Breast epithelium (tissue), 4 donors: ENCODE measurements around the gene CTDSP2. TPM values are rescaled to one million over a fixed set of nuclear protein-coding genes. Genes with fewer than 3 reads are reported as not detected.

Experiments used
- DNase-seq, 2 donors: peaks; one replicate each; pipeline ENCODE4 v3.0.0-alpha.2; 2019; ENCODE audit warnings: low spot score in 2 of 2
- H3K27ac ChIP-seq, 2 donors: fragments of 200-600 bp; sonication (generic) in 1 of 2; one replicate each; pipeline ENCODE4 v1.5.1; 2016 to 2019; ENCODE audit warnings: mild to moderate bottlenecking in 1 of 2
- H3K27me3 ChIP-seq, 2 donors: fragments of 200-600 bp; sonication (generic) in 1 of 2; one replicate each; pipeline versions ENCODE4 v1.5.1 to v1.6.0; 2017 to 2019; ENCODE audit warnings: control low read depth in 1 of 2, mild to moderate bottlenecking in 1 of 2
- H3K36me3 ChIP-seq: fragments of 200-600 bp; one replicate; pipeline ENCODE4 v1.5.1; 2019
- H3K4me1 ChIP-seq, 2 donors: fragments of 200-600 bp; sonication (generic); one replicate each; pipeline ENCODE4 v1.5.1; 2016 to 2019; ENCODE audit warnings: control low read depth in 1 of 2
- H3K4me3 ChIP-seq, 3 donors: fragments of 200-600 bp; sonication (generic); 1 replicate in 2 of 3; 2 replicates in 1 of 3; pipeline ENCODE4 v1.5.1; 2016 to 2019; ENCODE audit warnings: mild to moderate bottlenecking in 3 of 3, moderate library complexity in 2 of 3
- H3K9me3 ChIP-seq, 2 donors: fragments of 200-600 bp; sonication (generic) in 1 of 2; one replicate each; pipeline ENCODE4 v1.5.1; 2016 to 2019; ENCODE audit warnings: control low read depth in 1 of 2
- POLR2A ChIP-seq: fragments of 450-650 bp; IDR thresholded peaks from one replicate; pipeline ENCODE4 v1.6.1; 2016; ENCODE audit warnings: antibody characterized with exemption, mild to moderate bottlenecking, moderate library complexity
- POLR2AphosphoS5 ChIP-seq, 3 donors: sonication (generic); formaldehyde crosslinking; IDR thresholded peaks; one replicate each; pipeline ENCODE4 v1.6.1; 2017; ENCODE audit warnings: antibody characterized with exemption in 3 of 3
- intact Hi-C: fragments of 100-400 bp; cut with DNase I; formaldehyde crosslinking; loops from one replicate; pipeline ENCODE4 v1.15.1; 2023; ENCODE audit warnings: low total_unique reads
- total RNA-seq, 3 donors: library from RNA; depleted of rRNA; stranded (reverse); fragments of >200 nt; gene quantifications; one replicate each; pipeline ENCODE4 v1.1.0, GENCODE V29; 2016
- TF ChIP-seq, protein P1 (sequence below), 3 donors: fragments of 450-650 bp; IDR thresholded peaks; one replicate each; pipeline ENCODE4 v1.5.1; 2016 to 2017; ENCODE audit warnings: antibody characterized with exemption in 3 of 3, mild to moderate bottlenecking in 3 of 3, moderate library complexity in 3 of 3

CTDSP2 gene
- total RNA-seq, 3 donors from 2014 or later = 144 to 175 (median 167) TPM

DNA sequence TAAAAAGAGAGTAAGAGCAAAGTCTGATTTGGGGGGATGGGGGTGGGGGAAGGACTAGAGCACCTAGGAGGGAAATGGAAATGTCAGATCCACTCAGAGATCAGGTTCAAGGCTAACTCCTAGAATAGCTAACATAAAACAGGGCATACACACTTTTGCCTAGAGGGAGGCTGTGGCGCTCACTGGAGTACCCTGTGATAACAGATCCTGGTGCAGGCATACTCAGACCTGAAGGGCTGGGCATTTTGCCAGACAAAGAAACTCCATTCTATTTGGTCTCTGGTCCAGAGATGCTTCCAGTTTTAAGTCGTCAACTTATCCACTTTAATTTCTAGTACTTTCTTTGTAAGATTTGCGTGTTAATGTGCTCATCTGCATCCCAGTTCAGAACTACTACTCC is 5.8 kb downstream of the CTDSP2 start:
- Histone ChIP-seq H3K27me3 (no peaks in the 10 kb centered on the region), H3K36me3 (no peaks in the 10 kb centered on the region), H3K9me3 (no peaks in the 10 kb centered on the region), H3K4me1 (peaks cover 23 to 70% of the 10 kb centered on the region in 2 donors), H3K27ac (peak overlapping the region; percentile 71 to 72), H3K4me3 (peak overlapping the region in 2 of 3 donors; percentile 21 to 80)
- DNase-seq = no peak
- TF ChIP-seq POLR2AphosphoS5 (IDR thresholded peaks at IDR 0.05) (no peak), POLR2A (no peak)
- TF ChIP-seq, protein P1, sequence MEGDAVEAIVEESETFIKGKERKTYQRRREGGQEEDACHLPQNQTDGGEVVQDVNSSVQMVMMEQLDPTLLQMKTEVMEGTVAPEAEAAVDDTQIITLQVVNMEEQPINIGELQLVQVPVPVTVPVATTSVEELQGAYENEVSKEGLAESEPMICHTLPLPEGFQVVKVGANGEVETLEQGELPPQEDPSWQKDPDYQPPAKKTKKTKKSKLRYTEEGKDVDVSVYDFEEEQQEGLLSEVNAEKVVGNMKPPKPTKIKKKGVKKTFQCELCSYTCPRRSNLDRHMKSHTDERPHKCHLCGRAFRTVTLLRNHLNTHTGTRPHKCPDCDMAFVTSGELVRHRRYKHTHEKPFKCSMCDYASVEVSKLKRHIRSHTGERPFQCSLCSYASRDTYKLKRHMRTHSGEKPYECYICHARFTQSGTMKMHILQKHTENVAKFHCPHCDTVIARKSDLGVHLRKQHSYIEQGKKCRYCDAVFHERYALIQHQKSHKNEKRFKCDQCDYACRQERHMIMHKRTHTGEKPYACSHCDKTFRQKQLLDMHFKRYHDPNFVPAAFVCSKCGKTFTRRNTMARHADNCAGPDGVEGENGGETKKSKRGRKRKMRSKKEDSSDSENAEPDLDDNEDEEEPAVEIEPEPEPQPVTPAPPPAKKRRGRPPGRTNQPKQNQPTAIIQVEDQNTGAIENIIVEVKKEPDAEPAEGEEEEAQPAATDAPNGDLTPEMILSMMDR (IDR thresholded peaks at IDR 0.05) = no peak
- intact Hi-C loops = no loop called here

DNA sequence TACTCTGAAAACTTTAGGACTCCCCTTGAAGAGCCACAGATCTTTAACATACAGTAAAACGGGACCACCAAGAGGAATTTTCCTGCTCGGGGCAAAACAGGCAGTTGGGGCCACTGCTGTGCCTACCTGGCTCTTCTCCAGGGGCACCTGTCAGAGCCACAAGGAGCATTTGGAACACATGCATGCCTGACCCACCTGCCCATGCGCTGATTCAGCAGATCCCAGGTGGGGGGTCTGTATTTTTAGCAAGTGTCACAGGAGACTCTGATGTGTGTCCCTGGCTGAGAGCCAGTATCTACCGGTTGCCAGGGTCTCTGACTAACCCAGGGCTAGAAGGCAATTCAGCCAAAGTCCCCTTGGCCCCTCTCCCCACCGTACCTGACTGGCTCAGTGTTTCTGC is 6.5 kb downstream of the CTDSP2 start:
- Histone ChIP-seq H3K27ac (peak overlapping the region; percentile 71 to 72), H3K4me1 (peaks cover 23 to 76% of the 10 kb centered on the region in 2 donors), H3K36me3 (no peaks in the 10 kb centered on the region), H3K27me3 (no peaks in the 10 kb centered on the region), H3K9me3 (no peaks in the 10 kb centered on the region), H3K4me3 (peak overlapping the region in 2 of 3 donors; percentile 21 to 80)
- no peak for DNase-seq
- TF ChIP-seq, protein P1 (IDR thresholded peaks at IDR 0.05) = no peak
- no peak for TF ChIP-seq POLR2A
- TF ChIP-seq POLR2AphosphoS5 (IDR thresholded peaks at IDR 0.05) = no peak
- intact Hi-C loops = loop anchor here (5.0 kb wide), 1 partner anchor 57 kb away; no protein-coding TSS in a partner anchor

DNA sequence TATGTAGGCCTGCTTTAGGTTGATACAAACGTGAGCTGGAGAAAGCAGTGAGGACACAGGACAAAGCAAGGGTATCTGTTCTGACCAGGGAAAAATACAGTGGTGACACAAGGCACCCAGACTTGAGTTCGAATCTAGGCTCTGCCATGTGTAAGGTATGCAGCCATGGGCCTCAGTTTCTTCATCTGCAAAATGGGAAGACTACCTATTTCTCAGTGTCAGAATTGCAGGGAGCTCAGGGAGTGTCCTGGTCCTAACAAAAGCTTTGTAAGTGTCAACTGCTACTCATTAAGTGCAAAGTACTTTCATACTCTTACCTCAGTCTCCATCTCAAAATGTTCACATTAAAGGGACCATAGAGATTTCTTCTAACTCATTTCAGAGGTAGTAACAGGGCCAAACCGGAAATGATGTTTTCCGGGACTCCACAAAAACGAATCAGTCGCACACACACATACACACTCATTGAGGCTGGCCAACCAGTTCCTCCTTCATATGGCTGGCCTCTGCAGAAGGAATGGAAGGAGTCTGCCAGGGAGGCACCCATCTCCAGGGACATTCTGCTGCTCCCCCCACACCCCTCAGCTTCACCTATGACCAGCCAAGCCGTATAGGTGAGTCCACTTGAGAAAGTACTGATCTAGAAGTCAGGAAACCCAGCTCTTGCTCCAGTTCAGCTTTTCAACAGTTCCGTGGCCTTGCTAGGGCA is 7.8 kb downstream of the CTDSP2 start:
- Histone ChIP-seq H3K9me3 (no peaks in the 10 kb centered on the region), H3K27me3 (no peaks in the 10 kb centered on the region), H3K4me3 (peak overlapping the region in 2 of 3 donors; percentile 3 to 80), H3K27ac (peak overlapping the region; percentile 71 to 72), H3K4me1 (peaks cover 23 to 88% of the 10 kb centered on the region in 2 donors), H3K36me3 (no peaks in the 10 kb centered on the region)
- no peak for DNase-seq
- TF ChIP-seq, protein P1 (IDR thresholded peaks at IDR 0.05) = no peak
- TF ChIP-seq POLR2A (no peak), POLR2AphosphoS5 (IDR thresholded peaks at IDR 0.05) (no peak)
- intact Hi-C loops = loop anchor here (5.0 kb wide), 1 partner anchor 59 kb away; no protein-coding TSS in a partner anchor

DNA sequence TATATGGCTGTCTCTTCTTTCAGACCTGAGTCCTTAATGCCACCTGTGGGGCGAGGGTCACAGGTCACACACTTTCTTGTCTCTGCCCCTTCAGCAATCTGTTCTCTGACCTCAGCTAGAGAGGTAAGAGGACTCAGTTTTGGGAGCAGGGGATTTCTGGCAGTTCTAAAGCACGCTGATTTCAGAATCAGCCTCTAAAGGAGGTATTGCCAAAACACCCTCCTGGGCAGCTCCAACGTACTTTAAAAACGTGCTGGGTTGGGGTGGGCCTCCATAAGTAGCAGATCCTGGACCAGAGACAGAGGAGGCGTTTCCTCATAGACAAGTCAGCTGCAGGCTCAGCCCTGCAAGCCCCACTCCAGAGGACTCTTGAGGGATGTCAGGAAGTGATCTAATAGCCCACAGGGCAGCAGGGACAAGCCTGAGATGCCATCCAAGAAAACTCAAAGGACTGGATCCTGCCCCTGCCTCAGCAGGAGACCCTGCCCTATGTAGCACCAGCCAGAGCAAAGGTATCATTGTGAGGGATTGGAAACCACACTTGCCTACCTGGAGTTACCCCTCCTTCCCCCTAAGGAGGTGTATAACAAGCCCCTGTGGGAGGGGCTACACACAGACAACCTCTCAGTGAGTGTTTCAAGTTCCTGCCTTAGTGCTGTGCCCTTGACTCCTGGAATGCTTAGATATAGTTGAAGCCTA is 8.5 kb downstream of the CTDSP2 start:
- Histone ChIP-seq H3K9me3 (no peaks in the 10 kb centered on the region), H3K27ac (peak overlapping the region; percentile 71 to 72), H3K4me1 (peaks cover 30 to 89% of the 10 kb centered on the region in 2 donors), H3K27me3 (no peaks in the 10 kb centered on the region), H3K4me3 (peak overlapping the region in 2 of 3 donors; percentile 3 to 80), H3K36me3 (no peaks in the 10 kb centered on the region)
- TF ChIP-seq POLR2AphosphoS5 (IDR thresholded peaks at IDR 0.05) = no peak
- no peak for TF ChIP-seq POLR2A
- no peak for DNase-seq
- intact Hi-C loops = loop anchor here (5.0 kb wide), 1 partner anchor 59 kb away; no protein-coding TSS in a partner anchor

DNA sequence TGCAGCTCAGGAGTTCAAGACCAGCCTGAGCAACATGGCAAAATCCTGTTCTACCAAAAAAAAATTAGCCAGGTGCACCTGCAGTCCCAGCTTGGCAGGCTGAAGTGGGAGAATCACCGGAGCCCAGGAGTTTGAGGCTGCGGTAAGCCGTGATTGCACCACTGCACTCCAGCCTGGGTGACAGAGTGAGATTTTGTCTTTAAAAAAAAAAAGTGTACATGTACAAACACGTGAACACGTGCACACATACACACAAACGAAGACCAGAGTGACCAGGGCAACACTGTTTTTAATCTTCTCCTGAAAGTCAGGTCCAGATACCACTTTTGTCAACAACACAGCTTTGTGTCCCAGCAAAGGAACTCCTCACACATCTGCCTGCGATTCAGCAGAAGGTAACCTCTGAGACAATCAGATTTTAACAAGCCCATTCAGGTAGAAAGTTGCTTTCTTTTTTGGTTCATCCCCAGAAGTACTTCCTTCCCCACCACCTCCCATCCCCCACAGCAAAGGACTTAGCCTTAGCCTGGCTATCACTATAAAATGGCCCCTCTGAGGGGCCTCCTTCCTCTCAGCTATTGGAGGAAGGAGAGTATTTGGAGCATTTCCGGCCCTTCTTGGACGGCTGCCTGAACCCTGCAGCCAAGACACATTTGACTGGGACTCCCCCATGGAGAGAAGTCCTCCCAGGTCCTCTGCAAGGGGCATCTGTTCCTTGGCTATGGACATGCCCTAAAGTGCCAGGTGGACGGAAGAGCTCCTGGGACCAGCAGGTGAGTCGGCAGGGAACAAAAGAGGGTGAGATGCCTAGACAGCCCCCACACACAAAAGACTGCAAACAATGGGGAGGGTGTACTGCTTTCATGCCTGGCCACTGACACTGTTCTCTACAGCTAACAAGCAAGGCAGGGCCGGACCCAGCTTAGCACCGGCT is 9.8 kb downstream of the CTDSP2 start:
- Histone ChIP-seq H3K9me3 (no peaks in the 10 kb centered on the region), H3K4me3 (peak overlapping the region; percentile 7 to 80 (median 14)), H3K27me3 (no peaks in the 10 kb centered on the region), H3K27ac (peak overlapping the region; percentile 62 to 71), H3K4me1 (peaks cover 31 to 81% of the 10 kb centered on the region in 2 donors), H3K36me3 (no peaks in the 10 kb centered on the region)
- intact Hi-C loops = loop anchor here (5.0 kb wide), 1 partner anchor 61 kb away; no protein-coding TSS in a partner anchor
- TF ChIP-seq, protein P1 (IDR thresholded peaks at IDR 0.05) = no peak
- no peak for TF ChIP-seq POLR2AphosphoS5 (IDR thresholded peaks at IDR 0.05)
- no peak for TF ChIP-seq POLR2A
- peak; percentile 53 to 59 for DNase-seq
